ENCODE measurements around the gene HEPACAM2. TPM values are rescaled to one million over a fixed set of nuclear protein-coding genes. Genes with fewer than 3 reads are reported as not detected.

Gene HEPACAM2
- polyA plus RNA-seq, 1 of the 3 experiments (the other 2 are of a cell fraction) = not detected

GRCh38 chr7:93178213-93178612 is 48.1 kb downstream of the HEPACAM2 start:
- CTCF ChIA-PET = interaction anchor here (1.0 to 1.4 kb wide), 3 partner anchors 49 to 54 kb away, joined by 3 to 7 read pairs (median 4); partner anchors contain the start of gene VPS50
- Histone ChIP-seq H3K4me3 (ENCODE audit: low read depth in 2 of 2, low read length in 1 of 2) (no peak overlapping the region), H3K27ac (ENCODE audit: low read depth in 2 of 2, low read length in 1 of 2) (no peak overlapping the region), H2AFZ (ENCODE audit: low read depth) (no peak overlapping the region), H3K4me2 (no peak overlapping the region), H3K36me3 (replicated peaks in 1 of 2; ENCODE audit: control insufficient read depth in 1 of 2, insufficient read depth in 2 of 2, low read length in 1 of 2) (no peaks in the 10 kb centered on the region), H3F3A (replicated peaks; ENCODE audit: insufficient read depth) (no peaks in the 10 kb centered on the region), H3K79me2 (ENCODE audit: insufficient read depth) (no peaks in the 10 kb centered on the region), H3K4me1 (ENCODE audit: control insufficient read depth in 1 of 2, insufficient read depth in 2 of 2, low read depth in 1 of 2, low read length in 1 of 2) (no peaks in the 10 kb centered on the region), H3K27me3 (ENCODE audit: insufficient read depth) (peaks cover 31% of the 10 kb centered on the region), H4K20me1 (ENCODE audit: insufficient read depth) (no peaks in the 10 kb centered on the region), H3K9me3 (no peaks in the 10 kb centered on the region), H3K9me2 (no peaks in the 10 kb centered on the region), H3K9ac (no peak overlapping the region)
- POLR2A ChIA-PET = no interaction called here
- WGBS (ENCODE audit: low lambda C conversion rate) = 3% methylated on average over 3 of the region's 3 CpGs
- TF ChIP-seq CTCF (IDR thresholded peaks at IDR 0.05) (peak; percentile 51), RAD21 (IDR thresholded peaks at IDR 0.05; ENCODE audit: low read length) (peak; percentile 68), USF1 (IDR thresholded peaks at IDR 0.05; ENCODE audit: borderline replicate concordance, low read depth) (no peak), SMC3 (IDR thresholded peaks at IDR 0.05; ENCODE audit: low read depth, low read length) (peak; percentile 21)
- DNase-seq = peak; percentile 3

GRCh38 chr7:93176992-93177580 is 49.2 kb downstream of the HEPACAM2 start:
- Histone ChIP-seq H4K20me1 (ENCODE audit: insufficient read depth) (no peaks in the 10 kb centered on the region), H3K9me3 (peaks cover under 1% of the 10 kb centered on the region; the same call in 1 of the 2 replicates), H3K36me3 (replicated peaks in 1 of 2; ENCODE audit: control insufficient read depth in 1 of 2, insufficient read depth in 2 of 2, low read length in 1 of 2) (no peaks in the 10 kb centered on the region), H3K4me3 (ENCODE audit: low read depth in 2 of 2, low read length in 1 of 2) (no peak overlapping the region), H3K9me2 (no peaks in the 10 kb centered on the region), H3K79me2 (ENCODE audit: insufficient read depth) (no peaks in the 10 kb centered on the region), H3F3A (replicated peaks; ENCODE audit: insufficient read depth) (no peaks in the 10 kb centered on the region), H3K4me2 (no peak overlapping the region), H3K4me1 (ENCODE audit: control insufficient read depth in 1 of 2, insufficient read depth in 2 of 2, low read depth in 1 of 2, low read length in 1 of 2) (no peaks in the 10 kb centered on the region), H3K9ac (no peak overlapping the region), H3K27me3 (ENCODE audit: insufficient read depth) (peaks cover 31% of the 10 kb centered on the region), H2AFZ (ENCODE audit: low read depth) (no peak overlapping the region), H3K27ac (ENCODE audit: low read depth in 2 of 2, low read length in 1 of 2) (no peak overlapping the region)
- POLR2A ChIA-PET = no interaction called here
- WGBS (ENCODE audit: low lambda C conversion rate) = 7% methylated on average over 2 of the region's 2 CpGs
- no peak for DNase-seq
- CTCF ChIA-PET = interaction anchor here (1.0 to 1.8 kb wide), 2 partner anchors 51 to 200 kb away, joined by 3 to 5 read pairs; no protein-coding TSS in a partner anchor
- TF ChIP-seq ZBTB33 (IDR thresholded peaks at IDR 0.05; ENCODE audit: borderline replicate concordance, low read depth) (no peak), EZH2phosphoT487 (IDR thresholded peaks at IDR 0.05; ENCODE audit: borderline replicate concordance, low read depth) (no peak), NFIC (IDR thresholded peaks at IDR 0.05; ENCODE audit: borderline replicate concordance) (no peak), MEF2A (IDR thresholded peaks at IDR 0.05; ENCODE audit: borderline replicate concordance, low read depth) (no peak), CHD2 (IDR thresholded peaks at IDR 0.05; ENCODE audit: low read length, partially characterized antibody) (no peak), NRF1 (IDR thresholded peaks at IDR 0.05; ENCODE audit: low read depth, low read length) (no peak), SIN3A (IDR thresholded peaks at IDR 0.05; ENCODE audit: borderline replicate concordance, low read depth, low read length) (no peak), RFX5 (IDR thresholded peaks at IDR 0.05; ENCODE audit: low read length) (no peak), RCOR1 (IDR thresholded peaks at IDR 0.05; ENCODE audit: low read length) (no peak), FOXJ3 (CRISPR knock-in tag; IDR thresholded peaks at IDR 0.05) (no peak), FOXM1 (IDR thresholded peaks at IDR 0.05; ENCODE audit: low read depth) (no peak), PBX3 (IDR thresholded peaks at IDR 0.05) (no peak), GATA2 (CRISPR knock-in tag; IDR thresholded peaks at IDR 0.05) (no peak)

Data from SK-N-SH (cell line).